ENCODE measurements around the gene CACNA1S. TPM values are rescaled to one million over a fixed set of nuclear protein-coding genes. Genes with fewer than 3 reads are reported as not detected.

The CACNA1S gene
- total and polyA plus RNA-seq, 2 of the 4 experiments (the other 2 are of a cell fraction), result not detected

- Histone ChIP-seq H2BK20ac (ENCODE audit: low read depth, low read length) (no peak overlapping the region), H4K8ac (ENCODE audit: low read depth in 2 of 2, low read length in 2 of 2) (no peak overlapping the region), H3K27ac (ENCODE audit: insufficient read depth, low read length) (no peak overlapping the region), H3K23ac (ENCODE audit: low read depth, low read length) (no peak overlapping the region), H3K18ac (ENCODE audit: low read depth, low read length) (no peak overlapping the region), H2AK5ac (ENCODE audit: low read depth, low read length) (no peak overlapping the region), H4K91ac (ENCODE audit: insufficient read depth, low read depth, low read length) (no peak overlapping the region), H3K4me3 (ENCODE audit: insufficient read depth, low read depth, low read length) (no peak overlapping the region), H4K20me1 (ENCODE audit: insufficient read depth, low read length) (no peaks in the 10 kb centered on the region), H3K56ac (ENCODE audit: extremely low read depth, insufficient read depth, low read length) (no peak overlapping the region), H3K79me1 (ENCODE audit: low read depth in 1 of 2, low read length in 2 of 2) (no peaks in the 10 kb centered on the region), H3K4ac (ENCODE audit: low read depth, low read length) (no peak overlapping the region), H3K9me1 (ENCODE audit: insufficient read depth, low read length) (no peaks in the 10 kb centered on the region), H3K4me2 (ENCODE audit: low read depth, low read length) (no peak overlapping the region), H2BK15ac (ENCODE audit: low read depth, low read length) (no peak overlapping the region), H3K14ac (replicated peaks; ENCODE audit: low read depth, low read length) (no peak overlapping the region), H3K9ac (ENCODE audit: low read depth, low read length) (no peak overlapping the region), H2BK120ac (ENCODE audit: low read depth, low read length) (no peak overlapping the region), H3K4me1 (ENCODE audit: control insufficient read depth, insufficient read depth, low read length) (no peaks in the 10 kb centered on the region), H3K9me3 (ENCODE audit: control insufficient read depth, insufficient read depth, low read length) (no peaks in the 10 kb centered on the region), H2BK5ac (ENCODE audit: low read depth, low read length, poor library complexity, severe bottlenecking) (no peak overlapping the region), H3K36me3 (ENCODE audit: control insufficient read depth, insufficient read depth, low read length) (no peaks in the 10 kb centered on the region), H2AK9ac (replicated peaks; ENCODE audit: low read depth, low read length, poor library complexity) (no peak overlapping the region), H4K5ac (ENCODE audit: low read depth, low read length) (no peak overlapping the region), H3K27me3 (ENCODE audit: control insufficient read depth, insufficient read depth, low read length) (peaks cover 67% of the 10 kb centered on the region), H2AFZ (replicated peaks; ENCODE audit: low read length, poor library complexity) (no peak overlapping the region)
- DNase-seq (no peak), ATAC-seq (ENCODE audit: low read depth) (no peak)
- intact Hi-C loops (cut with micrococcal nuclease), result no loop called here
- CTCF ChIA-PET, result no interaction called here
- no TSS peak for BruUV-seq (replicated peaks)
- POLR2A ChIA-PET (ENCODE audit: unreplicated experiment), result no interaction called here
- in situ Hi-C loops (cut with MboI; ENCODE audit: low sequenced_read_pairs), result no loop called here
- dilution Hi-C loops (cut with HindIII; ENCODE audit: low sequenced_read_pairs, unreplicated experiment), result no loop called here
- TF ChIP-seq CHD1 (IDR thresholded peaks at IDR 0.05; ENCODE audit: low read depth, low read length) (no peak), CTCF (conservative IDR thresholded peaks at IDR 0.05; ENCODE audit: low read depth, low read length) (no peak), POLR2A (IDR thresholded peaks at IDR 0.05; ENCODE audit: low read depth, low read length) (no peak), MXI1 (IDR thresholded peaks at IDR 0.05; ENCODE audit: borderline replicate concordance, low read depth, low read length) (no peak), CEBPB (IDR thresholded peaks at IDR 0.05; ENCODE audit: low read depth, low read length) (no peak)
- WGBS, 2 experiments (ENCODE audit: extremely low coverage in 2 of 2, insufficient read length in 1 of 2), result 43% methylated on average over 2 of the region's 5 CpGs; no CpG with 5 or more reads in 1 of the 2 experiments
Observed at GRCh38 chr1:201105688-201106087, 6.5 kb downstream of the CACNA1S start.

All from IMR-90 (cell line).